Smooth muscle cell (in vitro differentiated cells): ENCODE measurements around the gene PLPPR5. TPM values are rescaled to one million over a fixed set of nuclear protein-coding genes. Genes with fewer than 3 reads are reported as not detected.

ENCODE experiments used
- DNase-seq: peaks from one replicate; lab custom pipeline; 2025; ENCODE audit not compliant: unreplicated experiment; lab: John Stamatoyannopoulos, UW
- H2AFZ ChIP-seq: fragments of 200-600 bp; sonication (generic); 2 replicates; pipeline ENCODE4 v1.6.0; 2016; ENCODE audit warnings: antibody characterized with exemption, low read depth, mild to moderate bottlenecking
- H3F3A ChIP-seq: fragments of 200-600 bp; sonication (generic); 2 replicates; pipeline ENCODE4 v1.6.0; 2017; ENCODE audit warnings: antibody characterized with exemption, low read depth
- H3K27ac ChIP-seq: fragments of 200-600 bp; sonication (generic); 2 replicates; pipeline ENCODE4 v1.5.1; 2016; ENCODE audit warnings: low read depth, mild to moderate bottlenecking
- H3K27me3 ChIP-seq: fragments of 200-600 bp; sonication (generic); 2 replicates; pipeline ENCODE4 v1.6.1; 2016; ENCODE audit warnings: low read depth, mild to moderate bottlenecking
- H3K36me3 ChIP-seq: fragments of 200-600 bp; sonication (generic); 2 replicates; pipeline ENCODE4 v1.5.1; 2016; ENCODE audit warnings: low read depth
- H3K4me1 ChIP-seq: fragments of 200-600 bp; sonication (generic); 2 replicates; pipeline ENCODE4 v1.5.1; 2016; ENCODE audit warnings: low read depth
- H3K4me2 ChIP-seq: fragments of 200-600 bp; sonication (generic); 2 replicates; pipeline ENCODE4 v1.6.0; 2016; ENCODE audit warnings: mild to moderate bottlenecking
- H3K4me3 ChIP-seq: fragments of 200-600 bp; sonication (generic); 2 replicates; pipeline ENCODE4 v1.5.1; 2016; ENCODE audit warnings: mild to moderate bottlenecking
- H3K79me2 ChIP-seq: fragments of 200-600 bp; sonication (generic); 2 replicates; pipeline ENCODE4 v1.6.0; 2016; ENCODE audit warnings: low read depth, mild to moderate bottlenecking
- H3K9ac ChIP-seq: fragments of 200-600 bp; sonication (generic); 2 replicates; pipeline ENCODE4 v1.6.0; 2016; ENCODE audit warnings: low read depth
- H3K9me3 ChIP-seq: fragments of 200-600 bp; sonication (generic); replicated peaks from 2 replicates; pipeline ENCODE4 v1.5.1; 2016; ENCODE audit warnings: low read depth
- H4K20me1 ChIP-seq: fragments of 200-600 bp; sonication (generic); 2 replicates; pipeline ENCODE4 v1.6.0; 2016; ENCODE audit warnings: low read depth
- WGBS: methylation state at CpG from one replicate; pipeline ENCODE4 v1.1.7; 2016; ENCODE audit warnings: low lambda C conversion rate; 5-methylcytosine and 5-hydroxymethylcytosine counted together
- polyA plus RNA-seq: library from polyadenylated mRNA; unstranded; fragments of >200 nt; fragmentation: Nextera tagmentation; extraction: Ambion mirVana; gene quantifications from 2 replicates; pipeline ENCODE4 v1.2.1, GENCODE V29; 2016
- total RNA-seq: library from RNA; depleted of rRNA; stranded (reverse); fragments of >200 nt; gene quantifications from 2 replicates; pipeline ENCODE4 v1.2.3, GENCODE V29; 2014
- TF ChIP-seq, protein P1 (sequence below): fragments of 200-600 bp; sonication (generic); IDR thresholded peaks from 2 replicates; pipeline ENCODE4 v1.5.1; 2017; ENCODE audit warnings: borderline replicate concordance, mild to moderate bottlenecking, antibody characterized with exemption; ENCODE audit not compliant: insufficient read depth, poor library complexity, severe bottlenecking

Gene PLPPR5
- total and polyA plus RNA-seq, 2 experiments from 2014 or later, result 0.18 to 0.34 TPM

DNA sequence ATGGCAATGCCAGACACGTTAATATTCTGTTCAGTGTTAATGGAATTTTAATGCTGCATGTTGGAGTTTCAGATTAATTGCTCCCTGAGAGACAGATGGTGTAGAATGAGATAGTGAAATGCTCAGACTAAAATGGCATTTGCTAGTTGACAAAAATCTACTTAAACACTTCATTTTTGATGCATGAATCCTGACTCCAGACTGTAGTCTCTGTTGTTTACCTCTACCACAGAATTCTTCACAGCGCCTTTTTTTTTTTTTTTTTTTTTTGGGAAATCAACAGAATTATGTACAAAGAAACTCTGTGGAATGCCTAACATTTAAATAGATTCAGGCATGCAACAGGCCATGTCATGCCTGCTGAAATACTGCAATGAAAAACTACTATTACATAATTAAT lies 111.3 kb downstream of the PLPPR5 start:
- Histone ChIP-seq H2AFZ (no peak overlapping the region), H3K79me2 (no peaks in the 10 kb centered on the region), H3K4me2 (no peak overlapping the region), H3K4me1 (peaks cover 2% of the 10 kb centered on the region), H3K9ac (no peak overlapping the region), H3K4me3 (no peak overlapping the region), H3K9me3 (no peaks in the 10 kb centered on the region), H4K20me1 (no peaks in the 10 kb centered on the region), H3F3A (no peaks in the 10 kb centered on the region), H3K36me3 (no peaks in the 10 kb centered on the region), H3K27me3 (no peaks in the 10 kb centered on the region), H3K27ac (no peak overlapping the region)
- TF ChIP-seq, protein P1, sequence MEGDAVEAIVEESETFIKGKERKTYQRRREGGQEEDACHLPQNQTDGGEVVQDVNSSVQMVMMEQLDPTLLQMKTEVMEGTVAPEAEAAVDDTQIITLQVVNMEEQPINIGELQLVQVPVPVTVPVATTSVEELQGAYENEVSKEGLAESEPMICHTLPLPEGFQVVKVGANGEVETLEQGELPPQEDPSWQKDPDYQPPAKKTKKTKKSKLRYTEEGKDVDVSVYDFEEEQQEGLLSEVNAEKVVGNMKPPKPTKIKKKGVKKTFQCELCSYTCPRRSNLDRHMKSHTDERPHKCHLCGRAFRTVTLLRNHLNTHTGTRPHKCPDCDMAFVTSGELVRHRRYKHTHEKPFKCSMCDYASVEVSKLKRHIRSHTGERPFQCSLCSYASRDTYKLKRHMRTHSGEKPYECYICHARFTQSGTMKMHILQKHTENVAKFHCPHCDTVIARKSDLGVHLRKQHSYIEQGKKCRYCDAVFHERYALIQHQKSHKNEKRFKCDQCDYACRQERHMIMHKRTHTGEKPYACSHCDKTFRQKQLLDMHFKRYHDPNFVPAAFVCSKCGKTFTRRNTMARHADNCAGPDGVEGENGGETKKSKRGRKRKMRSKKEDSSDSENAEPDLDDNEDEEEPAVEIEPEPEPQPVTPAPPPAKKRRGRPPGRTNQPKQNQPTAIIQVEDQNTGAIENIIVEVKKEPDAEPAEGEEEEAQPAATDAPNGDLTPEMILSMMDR, result no peak
- 91% methylated on average over 2 of the region's 2 CpGs for WGBS
- DNase-seq, result no peak

DNA sequence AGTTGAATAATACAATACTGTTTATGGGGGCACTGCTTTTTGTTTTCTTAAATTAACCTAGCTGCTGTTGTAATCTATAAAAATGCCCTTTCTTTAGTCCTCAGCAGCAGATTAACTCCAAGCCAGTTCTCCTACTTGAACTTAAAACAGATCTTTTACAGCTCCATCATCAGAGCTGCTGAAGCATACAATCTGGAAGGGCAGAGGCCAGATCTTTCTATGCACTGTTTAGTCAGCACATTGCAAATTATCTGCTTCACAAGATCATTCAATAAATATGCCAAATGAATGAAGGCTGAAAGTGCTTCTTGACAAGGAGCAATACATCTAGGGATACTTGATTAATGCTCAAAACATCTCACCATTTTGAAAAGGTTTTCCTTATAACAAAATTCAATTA lies 115.8 kb downstream of the PLPPR5 start:
- no peaks in the 10 kb centered on the region for H3F3A ChIP-seq
- H3K9me3 ChIP-seq, result no peaks in the 10 kb centered on the region
- H3K4me3 ChIP-seq, result no peak overlapping the region
- H3K27ac ChIP-seq, result no peak overlapping the region
- no peaks in the 10 kb centered on the region for H3K4me1 ChIP-seq
- DNase-seq, result no peak
- no peaks in the 10 kb centered on the region for H3K27me3 ChIP-seq
- no peak overlapping the region for H2AFZ ChIP-seq
- H3K36me3 ChIP-seq, result no peaks in the 10 kb centered on the region
- no peaks in the 10 kb centered on the region for H3K79me2 ChIP-seq
- no peak overlapping the region for H3K4me2 ChIP-seq
- no peak overlapping the region for H3K9ac ChIP-seq
- H4K20me1 ChIP-seq, result no peaks in the 10 kb centered on the region
- TF ChIP-seq, protein P1, result no peak

DNA sequence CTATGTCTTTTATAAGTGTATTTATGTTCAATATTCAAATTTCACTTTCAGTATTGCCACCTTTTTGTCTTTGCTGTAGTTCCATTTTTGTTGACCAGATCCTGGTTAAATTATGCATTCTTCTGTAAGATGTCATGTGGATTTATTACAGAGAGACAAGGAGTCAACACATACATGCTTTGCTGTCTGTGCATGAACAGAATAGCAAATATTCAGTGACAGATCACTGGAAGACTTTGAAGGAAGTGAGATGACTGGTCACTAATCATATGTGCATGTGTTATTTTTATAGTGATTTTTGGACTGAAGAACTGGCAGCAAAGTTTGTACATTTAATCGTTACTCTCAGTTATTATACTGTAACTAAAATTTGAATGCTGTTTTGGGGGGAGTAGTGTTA lies 117.2 kb downstream of the PLPPR5 start:
- no peaks in the 10 kb centered on the region for H3K36me3 ChIP-seq
- no peaks in the 10 kb centered on the region for H3K4me1 ChIP-seq
- no peak overlapping the region for H2AFZ ChIP-seq
- no peak overlapping the region for H3K27ac ChIP-seq
- H3K9ac ChIP-seq, result no peak overlapping the region
- H3K27me3 ChIP-seq, result no peaks in the 10 kb centered on the region
- H3K79me2 ChIP-seq, result no peaks in the 10 kb centered on the region
- no peaks in the 10 kb centered on the region for H3K9me3 ChIP-seq
- 96% methylated on average over 1 of the region's 1 CpG for WGBS
- no peaks in the 10 kb centered on the region for H4K20me1 ChIP-seq
- no peak for DNase-seq
- no peak overlapping the region for H3K4me3 ChIP-seq
- H3F3A ChIP-seq, result no peaks in the 10 kb centered on the region
- H3K4me2 ChIP-seq, result no peak overlapping the region
- TF ChIP-seq, protein P1, result no peak

DNA sequence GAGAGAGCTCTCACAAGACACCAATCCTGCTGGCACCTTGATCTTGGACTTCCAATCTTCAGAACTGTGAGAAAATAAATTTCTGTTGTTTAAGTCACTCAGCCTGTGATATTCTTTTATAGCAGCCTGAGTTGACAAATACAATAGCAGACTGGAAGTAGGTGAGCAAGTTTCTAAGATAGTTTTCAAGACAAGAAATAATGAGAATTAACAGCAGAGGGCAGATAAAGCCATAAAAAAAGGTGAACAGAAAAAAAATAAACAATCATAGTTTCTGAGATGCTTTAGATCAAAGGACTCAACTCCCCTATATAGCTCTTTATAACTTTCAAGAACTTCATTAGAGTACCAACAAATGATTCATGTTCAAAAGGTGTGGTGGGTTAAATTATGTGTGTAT lies 119.8 kb downstream of the PLPPR5 start:
- Histone ChIP-seq H2AFZ (no peak overlapping the region), H3K79me2 (no peaks in the 10 kb centered on the region), H3K4me1 (no peaks in the 10 kb centered on the region), H3K36me3 (no peaks in the 10 kb centered on the region), H4K20me1 (no peaks in the 10 kb centered on the region), H3K9ac (no peak overlapping the region), H3K27me3 (no peaks in the 10 kb centered on the region), H3K4me3 (no peak overlapping the region), H3K27ac (no peak overlapping the region), H3F3A (no peaks in the 10 kb centered on the region), H3K4me2 (no peak overlapping the region), H3K9me3 (no peaks in the 10 kb centered on the region)
- no peak for DNase-seq
- TF ChIP-seq, protein P1, result no peak
